Keratinocyte (primary cell): Measurements from ENCODE around the gene DSE. TPM values are rescaled to one million over a fixed set of nuclear protein-coding genes. Genes with fewer than 3 reads are reported as not detected.
"Not testable (repeated sequence)": the region's sequence is repeated elsewhere in the genome, so short reads cannot be mapped to it uniquely, and the experiment has no call there.

ENCODE experiments used
- DNase-seq: peaks from one replicate; pipeline ENCODE4 v3.0.0-alpha.2; 2011; ENCODE audit warnings: low read depth, missing footprints, low spot score
- FAIRE-seq: peaks from 2 replicates; lab custom pipeline; 2011; peaks lifted over from hg19 to GRCh38; lab: Jason Lieb, UNC
- H2AFZ ChIP-seq: 2 replicates; pipeline ENCODE4 v1.6.0; 2012; ENCODE audit warnings: low read length, control low read depth, inconsistent platforms; ENCODE audit not compliant: control insufficient read depth
- H3K27ac ChIP-seq: 2 replicates; pipeline ENCODE4 v1.5.1; 2011; ENCODE audit warnings: low read length; ENCODE audit not compliant: control insufficient read depth, insufficient read depth
- H3K27me3 ChIP-seq: 3 replicates; pipeline ENCODE4 v1.6.0; 2011; ENCODE audit warnings: low read length; ENCODE audit not compliant: control insufficient read depth, insufficient read depth; ENCODE audit errors: extremely low read depth
- H3K36me3 ChIP-seq, 2 experiments: 2 replicates in 1 of 2; 3 replicates in 1 of 2; pipeline ENCODE4 v1.5.1; 2011; ENCODE audit warnings: low read length in 2 of 2, mild to moderate bottlenecking in 1 of 2; ENCODE audit not compliant: control insufficient read depth in 2 of 2, insufficient read depth in 2 of 2; ENCODE audit errors: extremely low read depth in 1 of 2
- H3K4me1 ChIP-seq: 3 replicates; pipeline ENCODE4 v1.5.1; 2011; ENCODE audit warnings: low read length; ENCODE audit not compliant: control insufficient read depth, insufficient read depth; ENCODE audit errors: extremely low read depth
- H3K4me2 ChIP-seq: 3 replicates; pipeline ENCODE4 v1.6.0; 2011; ENCODE audit warnings: low read depth, low read length; ENCODE audit not compliant: control insufficient read depth, insufficient read depth; ENCODE audit errors: extremely low read depth
- H3K4me3 ChIP-seq, 3 experiments: fragments of 200-600 bp in 1 of 3; sonication (generic) in 1 of 3; 2 replicates in 2 of 3; 3 replicates in 1 of 3; pipeline ENCODE4 v1.5.1; 2011 to 2016; ENCODE audit warnings: low read length in 3 of 3, mild to moderate bottlenecking in 3 of 3, control low read depth in 2 of 3, inconsistent platforms in 1 of 3, low read depth in 1 of 3, mixed read lengths in 1 of 3, mixed run types in 1 of 3, moderate library complexity in 1 of 3; ENCODE audit not compliant: control insufficient read depth in 2 of 3, insufficient read depth in 2 of 3; ENCODE audit errors: extremely low read depth in 1 of 3
- H3K79me2 ChIP-seq: 2 replicates; pipeline ENCODE4 v1.6.0; 2012; ENCODE audit warnings: low read length; ENCODE audit not compliant: control insufficient read depth, insufficient read depth
- H3K9ac ChIP-seq: 3 replicates; pipeline ENCODE4 v1.6.0; 2011; ENCODE audit warnings: low read length; ENCODE audit not compliant: control insufficient read depth, insufficient read depth; ENCODE audit errors: extremely low read depth
- H3K9me1 ChIP-seq: 3 replicates; pipeline ENCODE4 v1.6.0; 2011; ENCODE audit warnings: low read length; ENCODE audit not compliant: control insufficient read depth, insufficient read depth; ENCODE audit errors: extremely low read depth
- H3K9me3 ChIP-seq: 2 replicates; pipeline ENCODE4 v1.5.1; 2012; ENCODE audit warnings: low read depth, low read length; ENCODE audit not compliant: control insufficient read depth
- H4K20me1 ChIP-seq: 3 replicates; pipeline ENCODE4 v1.6.0; 2011; ENCODE audit warnings: low read length; ENCODE audit not compliant: control insufficient read depth, insufficient read depth; ENCODE audit errors: extremely low read depth
- EZH2 ChIP-seq: IDR thresholded peaks from one replicate; pipeline ENCODE4 v1.6.1; 2012; ENCODE audit warnings: inconsistent platforms, mild to moderate bottlenecking, low read length, moderate library complexity
- dilution Hi-C: fragments of 300-500 bp; cut with MboI; formaldehyde crosslinking; loops from one replicate; pipeline ENCODE4 v1.7.0; 2020; ENCODE audit warnings: low sequenced_read_pairs; ENCODE audit not compliant: extremely low pct_ligation_motif_present
- polyA plus RNA-seq, 5 experiments: library from polyadenylated mRNA; depleted of rRNA in 3 of 5; stranded (reverse) in 3 of 5; stranded (forward) in 1 of 5; unstranded in 1 of 5; fragments of >200 nt; gene quantifications; 1 replicate in 1 of 5; 2 replicates in 3 of 5; 3 replicates in 1 of 5; pipeline versions ENCODE4 v1.2.1 to v1.2.3, GENCODE V29; 2011 to 2012; ENCODE audit warnings: missing spikeins in 2 of 5, low read depth in 1 of 5, low replicate concordance in 1 of 5
- TF ChIP-seq, protein P1 (sequence below), 3 experiments: IDR thresholded peaks in 1 of 3; conservative IDR thresholded peaks in 1 of 3; optimal IDR thresholded peaks in 1 of 3; 2 replicates in 2 of 3; 3 replicates in 1 of 3; pipeline versions ENCODE3 to v1.5.1; 2011; ENCODE audit warnings: low read length in 3 of 3, mild to moderate bottlenecking in 3 of 3, moderate library complexity in 2 of 3, control low read depth in 1 of 3, inconsistent platforms in 1 of 3; ENCODE audit not compliant: insufficient read depth in 2 of 3; ENCODE audit errors: extremely low read depth in 1 of 3

DSE gene
- polyA plus RNA-seq, 1 donor (not counting 4 experiments of a cell fraction or from before 2014, with no cell fraction given): 99.7 TPM

GRCh38 chr6:116323863-116324262 is 46.9 kb upstream of the DSE start:
- Histone ChIP-seq H3K4me3 (no peak overlapping the region), H3K9ac (no peak overlapping the region), H3K4me2 (no peak overlapping the region), H3K4me1 (no peaks in the 10 kb centered on the region), H2AFZ (no peak overlapping the region), H3K9me1 (no peaks in the 10 kb centered on the region), H3K36me3 (no peaks in the 10 kb centered on the region), H3K9me3 (no peaks in the 10 kb centered on the region), H3K27me3 (no peaks in the 10 kb centered on the region), H4K20me1 (no peaks in the 10 kb centered on the region), H3K27ac (no peak overlapping the region), H3K79me2 (no peaks in the 10 kb centered on the region)
- dilution Hi-C loops: no loop called here
- no peak for DNase-seq
- FAIRE-seq: no peak
- no peak for TF ChIP-seq EZH2
- TF ChIP-seq, protein P1, sequence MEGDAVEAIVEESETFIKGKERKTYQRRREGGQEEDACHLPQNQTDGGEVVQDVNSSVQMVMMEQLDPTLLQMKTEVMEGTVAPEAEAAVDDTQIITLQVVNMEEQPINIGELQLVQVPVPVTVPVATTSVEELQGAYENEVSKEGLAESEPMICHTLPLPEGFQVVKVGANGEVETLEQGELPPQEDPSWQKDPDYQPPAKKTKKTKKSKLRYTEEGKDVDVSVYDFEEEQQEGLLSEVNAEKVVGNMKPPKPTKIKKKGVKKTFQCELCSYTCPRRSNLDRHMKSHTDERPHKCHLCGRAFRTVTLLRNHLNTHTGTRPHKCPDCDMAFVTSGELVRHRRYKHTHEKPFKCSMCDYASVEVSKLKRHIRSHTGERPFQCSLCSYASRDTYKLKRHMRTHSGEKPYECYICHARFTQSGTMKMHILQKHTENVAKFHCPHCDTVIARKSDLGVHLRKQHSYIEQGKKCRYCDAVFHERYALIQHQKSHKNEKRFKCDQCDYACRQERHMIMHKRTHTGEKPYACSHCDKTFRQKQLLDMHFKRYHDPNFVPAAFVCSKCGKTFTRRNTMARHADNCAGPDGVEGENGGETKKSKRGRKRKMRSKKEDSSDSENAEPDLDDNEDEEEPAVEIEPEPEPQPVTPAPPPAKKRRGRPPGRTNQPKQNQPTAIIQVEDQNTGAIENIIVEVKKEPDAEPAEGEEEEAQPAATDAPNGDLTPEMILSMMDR (optimal IDR thresholded peaks at IDR 0.05 in 1 of 3, IDR thresholded peaks at IDR 0.05 in 1 of 3, conservative IDR thresholded peaks at IDR 0.05 in 1 of 3; ENCODE audit: extremely low read depth in 1 of 3, insufficient read depth in 2 of 3, low read length in 3 of 3): no peak

- H3K79me2 ChIP-seq, H3K9me1 ChIP-seq, H3K27me3 ChIP-seq, H4K20me1 ChIP-seq, DNase-seq, H3K36me3 ChIP-seq, H3K9me3 ChIP-seq, H3K27ac ChIP-seq, H3K4me3 ChIP-seq, H2AFZ ChIP-seq, FAIRE-seq, dilution Hi-C loops, H3K4me1 ChIP-seq, H3K9ac ChIP-seq, H3K4me2 ChIP-seq: not testable (repeated sequence)
Observed at GRCh38 chr6:116325634-116326132, 45.1 kb upstream of the DSE start.

DNA sequence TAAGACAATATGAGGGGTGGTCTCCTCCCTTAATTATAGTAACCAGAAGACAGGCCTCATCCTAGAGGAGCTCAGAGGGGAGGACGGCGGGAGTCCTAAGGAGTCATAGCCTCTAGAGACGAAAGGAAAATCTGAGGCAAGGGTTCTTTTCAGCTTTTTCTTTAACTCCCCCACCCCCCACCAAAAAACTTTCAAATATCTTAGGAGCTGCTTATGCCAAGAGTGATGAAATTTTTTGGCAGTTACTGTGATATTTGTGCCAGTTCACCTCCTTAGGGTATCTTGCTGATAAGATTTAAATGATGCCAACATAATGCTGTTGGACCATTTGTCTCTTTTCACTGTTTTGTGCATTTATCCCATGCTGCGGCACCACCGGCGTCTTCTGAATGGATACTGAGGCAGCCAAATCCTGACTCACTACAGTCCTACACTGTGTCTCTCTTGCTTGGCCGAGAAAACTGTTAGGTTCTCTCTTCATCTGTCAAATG is 44.5 kb upstream of the DSE start:
- FAIRE-seq (no peak), DNase-seq (no peak)
- Histone ChIP-seq H3K27ac (no peak overlapping the region), H3K9me3 (no peaks in the 10 kb centered on the region), H3K4me2 (no peak overlapping the region), H3K9me1 (no peaks in the 10 kb centered on the region), H3K79me2 (no peaks in the 10 kb centered on the region), H3K27me3 (no peaks in the 10 kb centered on the region), H3K4me3 (no peak overlapping the region), H3K9ac (no peak overlapping the region), H3K4me1 (no peaks in the 10 kb centered on the region), H3K36me3 (no peaks in the 10 kb centered on the region), H4K20me1 (no peaks in the 10 kb centered on the region), H2AFZ (no peak overlapping the region)
- dilution Hi-C loops: no loop called here
- no peak for TF ChIP-seq EZH2
- TF ChIP-seq, protein P1 (optimal IDR thresholded peaks at IDR 0.05 in 1 of 3, IDR thresholded peaks at IDR 0.05 in 1 of 3, conservative IDR thresholded peaks at IDR 0.05 in 1 of 3; ENCODE audit: extremely low read depth in 1 of 3, insufficient read depth in 2 of 3, low read length in 3 of 3): no peak
